Dermis blood vessel endothelial cell (primary cell): ENCODE data around the gene THBS2. TPM values are rescaled to one million over a fixed set of nuclear protein-coding genes. Genes with fewer than 3 reads are reported as not detected.

Experiments used
- DNase-seq: peaks from one replicate; pipeline ENCODE4 v3.0.0; 2010
- total RNA-seq: library from RNA; depleted of rRNA; stranded (reverse); fragments of >200 nt; gene quantifications from 2 replicates; pipeline ENCODE4 v1.2.3, GENCODE V29; 2014

THBS2 gene
- total RNA-seq, 1 donor from 2014 or later = 2.0 TPM

- DNase-seq = no peak
Measured at GRCh38 chr6:169177516-169178166, 76.0 kb downstream of the THBS2 start.

- no peak for DNase-seq
Measured at GRCh38 chr6:169176361-169176991, 77.2 kb downstream of the THBS2 start.

GRCh38 chr6:169175360-169175887 lies 78.2 kb downstream of the THBS2 start:
- DNase-seq = no peak

DNA sequence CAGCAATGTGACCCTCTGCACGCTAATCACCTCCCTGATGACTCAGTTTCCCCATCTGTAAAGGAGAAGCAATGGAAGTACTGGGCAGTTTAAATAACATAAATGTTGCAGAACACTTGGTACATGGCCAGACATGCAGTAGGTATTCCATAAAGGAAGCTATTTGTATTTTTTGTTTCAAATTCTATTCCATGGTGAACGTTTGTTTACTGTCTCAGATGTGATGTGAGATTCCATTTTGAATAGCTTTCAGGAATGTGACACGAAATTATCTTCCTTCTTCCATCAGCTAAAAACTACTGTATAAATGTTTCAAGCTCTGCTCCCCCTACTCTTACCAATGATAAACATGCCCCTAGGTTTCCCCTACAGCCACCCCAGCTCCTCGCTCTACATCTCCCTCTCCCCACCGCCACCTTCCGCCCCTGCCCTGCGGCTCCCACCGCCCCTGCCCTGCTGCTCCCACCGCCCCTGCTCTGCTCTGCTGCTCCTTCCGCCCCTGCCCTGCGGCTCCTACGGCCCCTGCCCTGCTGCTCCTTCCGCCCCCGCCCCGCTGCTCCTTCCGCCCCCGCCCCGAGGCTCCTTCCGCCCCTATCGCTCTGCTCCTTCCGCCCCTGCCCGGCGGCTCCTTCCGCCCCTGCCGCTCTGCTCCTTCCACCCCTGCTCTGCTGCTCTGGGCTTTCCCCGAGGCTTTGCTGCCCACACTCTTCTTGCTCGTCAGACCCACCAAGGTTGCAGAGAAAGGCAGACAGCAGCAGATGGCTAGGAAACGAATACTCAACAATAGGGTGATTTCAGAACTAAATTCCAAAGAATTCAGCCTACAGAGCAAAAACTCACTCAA lies 78.9 kb downstream of the THBS2 start:
- no peak for DNase-seq

GRCh38 chr6:169173532-169174268 lies 79.9 kb downstream of the THBS2 start:
- DNase-seq = no peak

DNA sequence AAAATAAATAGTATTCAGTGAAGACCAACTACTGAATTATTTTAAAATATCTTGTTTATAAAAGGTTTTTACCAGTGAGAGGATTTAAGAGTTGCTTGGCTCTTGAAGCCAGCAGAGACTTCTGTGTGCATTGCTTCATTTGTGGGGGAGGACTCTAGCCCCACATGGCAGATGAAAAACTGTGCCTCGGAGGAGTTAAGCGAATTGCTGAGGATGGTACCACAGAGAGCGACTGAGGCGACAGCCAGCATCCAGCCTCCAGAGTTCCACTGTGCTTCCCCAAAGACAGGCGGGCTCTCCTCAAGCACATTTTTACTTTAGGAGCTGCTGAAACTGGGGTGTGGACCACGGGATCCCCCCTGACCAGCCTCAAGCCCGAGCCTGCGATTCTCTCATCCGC lies 80.7 kb downstream of the THBS2 start:
- DNase-seq = no peak

DNA sequence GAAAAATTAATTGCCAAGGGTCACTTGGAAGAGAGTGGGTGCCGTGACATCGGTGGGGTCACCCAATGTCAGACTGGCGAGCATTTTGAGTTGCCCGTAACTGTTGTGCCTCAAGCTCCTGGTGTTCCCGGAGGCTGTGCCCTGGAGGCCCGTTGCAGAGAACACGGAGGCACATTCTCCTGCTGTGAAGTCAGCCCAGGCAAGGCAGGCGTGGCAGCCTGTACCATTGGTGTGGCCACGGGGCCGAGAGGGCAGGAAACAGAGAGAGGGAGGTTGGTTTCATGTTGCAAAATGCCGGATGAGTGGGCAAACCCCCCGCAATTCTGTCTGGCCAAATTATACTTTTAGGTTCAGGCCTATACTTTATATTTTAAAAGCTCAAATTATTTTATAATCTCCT lies 81.2 kb downstream of the THBS2 start:
- DNase-seq = no peak

DNA sequence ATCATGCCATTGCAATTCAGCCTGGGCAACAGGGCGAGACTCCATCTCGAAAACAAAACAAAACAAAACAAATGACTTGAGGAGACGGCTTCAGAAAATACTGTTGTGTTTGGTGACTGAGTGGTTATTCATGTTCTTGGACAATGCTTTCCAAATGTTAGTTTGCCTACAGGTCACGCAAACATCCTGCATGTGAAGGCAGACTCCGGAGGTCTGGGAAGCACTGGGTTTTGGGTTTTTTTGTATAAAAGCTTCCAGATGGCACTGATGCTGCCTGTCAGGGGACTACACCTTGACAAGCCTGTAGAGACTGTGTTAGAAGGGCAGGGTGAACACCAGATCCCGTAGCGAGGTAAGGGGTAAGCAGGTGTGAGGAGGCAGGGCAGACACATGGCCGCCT lies 81.7 kb downstream of the THBS2 start:
- DNase-seq = no peak

GRCh38 chr6:169171016-169171415 lies 82.6 kb downstream of the THBS2 start:
- DNase-seq = no peak

DNA sequence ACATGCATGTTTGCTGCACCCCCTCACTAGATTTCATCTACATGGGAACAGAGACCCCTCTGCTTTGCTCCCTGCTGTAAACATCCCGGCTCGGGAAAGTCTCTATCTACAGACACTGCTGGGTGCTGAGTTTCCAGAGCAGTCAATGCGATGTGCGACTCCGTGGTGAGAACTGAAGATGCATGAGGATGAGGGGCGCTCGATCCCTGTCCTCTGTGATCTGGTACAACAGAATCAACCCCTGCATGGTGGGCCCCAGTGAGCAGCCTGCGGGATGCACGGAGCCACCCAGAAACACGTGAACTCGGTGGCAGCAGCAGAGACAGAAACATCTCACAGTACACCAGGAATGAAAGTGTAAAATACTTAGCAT lies 83.1 kb downstream of the THBS2 start:
- no peak for DNase-seq

DNA sequence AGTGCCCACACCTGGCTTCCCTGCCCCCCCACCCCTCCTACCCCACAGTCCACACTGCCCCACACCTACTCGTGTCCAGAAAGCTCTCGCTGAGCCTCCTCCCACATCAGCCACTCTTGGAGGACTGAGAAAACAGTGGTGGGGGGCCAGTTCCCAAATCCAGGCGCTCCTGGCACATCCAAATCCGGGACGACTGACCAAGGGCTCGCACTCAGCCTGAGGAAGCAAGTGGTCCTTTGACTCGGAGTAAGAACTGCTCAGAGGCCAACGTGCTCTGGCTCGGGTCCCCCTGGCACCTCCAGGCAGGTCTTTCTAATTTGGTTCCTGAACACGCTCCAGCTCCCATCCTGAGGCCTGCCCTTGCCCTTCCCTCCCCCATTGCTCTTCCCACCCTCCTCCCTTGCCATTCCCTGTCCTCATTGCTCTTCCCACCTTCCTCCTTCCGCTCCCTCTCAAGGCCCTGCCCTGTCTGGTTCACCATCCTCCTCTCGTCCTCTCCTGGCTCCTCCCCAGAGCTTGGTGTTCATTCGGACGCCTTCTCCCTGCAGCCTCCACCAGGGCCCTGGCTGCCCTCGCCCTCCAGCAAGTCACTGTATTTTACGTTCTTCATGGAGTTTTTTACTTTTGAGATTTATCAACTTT lies 83.6 kb downstream of the THBS2 start:
- no peak for DNase-seq

- no peak for DNase-seq
Measured at GRCh38 chr6:169169375-169169774, 84.3 kb downstream of the THBS2 start.

DNA sequence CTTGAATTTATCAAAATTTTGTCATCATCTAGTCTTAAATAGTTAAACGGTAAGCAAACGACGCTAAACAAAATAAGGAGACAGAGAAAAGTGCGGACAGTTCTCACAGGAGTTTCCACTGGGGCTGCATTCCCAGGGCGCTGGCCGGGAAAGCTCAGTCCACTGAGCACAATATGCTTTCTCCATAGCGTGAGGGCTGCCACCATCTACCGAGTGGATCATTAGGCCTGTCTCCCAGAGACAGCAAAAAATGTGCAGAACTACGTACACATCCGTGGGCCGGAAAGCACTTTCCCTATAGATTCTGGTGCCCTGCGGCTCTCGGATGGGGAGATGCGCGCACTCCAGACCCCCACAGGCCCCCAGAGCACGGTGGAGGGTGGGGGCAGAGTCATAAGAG lies 84.9 kb downstream of the THBS2 start:
- DNase-seq = no peak

- no peak for DNase-seq
Measured at GRCh38 chr6:169168302-169168630, 85.4 kb downstream of the THBS2 start.

DNA sequence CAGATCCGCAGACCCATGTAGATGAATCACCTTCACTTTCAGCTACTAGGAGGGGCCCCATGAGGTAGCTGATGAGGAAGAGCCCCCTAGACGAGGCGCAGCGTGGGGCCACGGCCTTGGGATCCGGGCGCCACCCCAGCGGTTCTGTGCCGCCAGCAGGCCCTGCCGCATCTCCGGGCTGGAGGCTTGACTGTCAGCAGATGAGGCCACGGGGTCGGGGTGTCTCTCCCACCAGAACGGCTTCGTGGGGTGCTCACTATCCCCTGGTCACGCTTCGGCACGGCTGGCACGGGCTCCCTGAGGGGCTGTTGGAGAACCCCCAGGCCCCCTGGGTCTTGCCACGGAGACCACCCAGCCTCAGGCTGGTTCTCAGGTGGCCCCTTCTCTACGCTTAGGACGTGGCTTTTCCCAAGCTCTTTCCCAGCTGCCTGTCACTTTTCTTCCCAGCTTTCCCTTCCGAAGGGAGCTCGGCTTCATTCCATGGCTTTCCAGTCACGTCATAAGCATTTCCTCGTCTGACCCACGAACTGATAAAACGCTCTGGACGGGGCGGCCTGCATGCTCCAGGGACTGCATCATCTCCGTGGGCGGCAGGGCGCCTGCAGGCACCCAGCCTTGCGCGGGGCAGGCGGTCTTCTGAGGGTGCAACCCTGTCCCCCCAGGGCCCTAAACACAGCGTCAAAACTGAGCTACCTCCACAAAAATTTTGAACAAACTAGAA lies 85.9 kb downstream of the THBS2 start:
- no peak for DNase-seq

DNA sequence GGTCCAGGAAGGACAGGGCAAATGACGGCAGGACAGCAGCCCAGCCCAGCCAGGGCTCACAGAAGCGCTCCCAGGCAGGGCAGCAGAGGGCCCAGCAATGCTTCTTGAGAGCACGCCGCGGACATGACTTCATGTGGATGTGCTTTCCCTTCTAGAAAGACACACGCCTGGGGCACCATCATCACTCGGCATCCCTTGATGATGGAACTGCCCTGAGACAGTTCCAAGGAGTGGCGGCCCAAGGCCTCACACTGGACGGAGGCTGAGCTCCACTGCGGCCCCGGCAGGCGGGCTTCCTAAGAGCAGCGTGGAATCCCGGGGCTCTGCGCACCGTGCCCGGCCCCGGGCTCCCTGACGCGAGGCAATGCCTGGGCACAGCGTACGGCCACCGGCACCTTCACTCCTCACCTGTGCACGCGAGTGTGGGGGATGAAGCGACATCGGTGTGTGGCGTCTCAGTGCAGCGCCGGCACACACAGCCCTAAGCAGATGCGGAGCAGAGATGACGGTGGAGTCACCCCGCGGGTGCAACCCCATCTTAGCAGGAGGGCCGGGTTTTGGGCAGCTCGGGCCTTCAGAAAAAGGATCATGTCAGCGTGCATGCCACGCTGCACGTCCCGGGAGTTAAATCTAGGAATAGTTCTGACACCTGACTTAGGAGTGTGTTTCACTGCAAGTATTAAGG lies 86.6 kb downstream of the THBS2 start:
- no peak for DNase-seq
